Hepatocyte (in vitro differentiated cells): Measurements from ENCODE around the gene ULK1. TPM values are rescaled to one million over a fixed set of nuclear protein-coding genes. Genes with fewer than 3 reads are reported as not detected.

ENCODE experiments used
- DNase-seq: peaks from one replicate; pipeline ENCODE4 v3.0.0-alpha.2; 2016; ENCODE audit warnings: low spot score
- H2AFZ ChIP-seq: fragments of 200-600 bp; sonication (generic); 2 replicates; pipeline ENCODE4 v1.6.0; 2016; ENCODE audit warnings: antibody characterized with exemption, mild to moderate bottlenecking
- H3K27ac ChIP-seq: fragments of 200-600 bp; sonication (generic); 2 replicates; pipeline ENCODE4 v1.5.1; 2016; ENCODE audit warnings: mild to moderate bottlenecking
- H3K27me3 ChIP-seq: fragments of 200-600 bp; sonication (generic); 2 replicates; pipeline ENCODE4 v1.6.1; 2016
- H3K36me3 ChIP-seq: fragments of 200-600 bp; sonication (generic); replicated peaks from 2 replicates; pipeline ENCODE4 v1.5.1; 2016; ENCODE audit warnings: low read depth; ENCODE audit not compliant: insufficient read depth
- H3K4me1 ChIP-seq: fragments of 200-600 bp; sonication (generic); 2 replicates; pipeline ENCODE4 v1.5.1; 2016; ENCODE audit warnings: mild to moderate bottlenecking, moderate library complexity; ENCODE audit not compliant: insufficient read depth
- H3K4me2 ChIP-seq: fragments of 200-600 bp; sonication (generic); 2 replicates; pipeline ENCODE4 v1.6.0; 2016
- H3K4me3 ChIP-seq: fragments of 200-600 bp; sonication (generic); 2 replicates; pipeline ENCODE4 v1.5.1; 2016; ENCODE audit warnings: mild to moderate bottlenecking
- H3K79me2 ChIP-seq: fragments of 200-600 bp; sonication (generic); 2 replicates; pipeline ENCODE4 v1.6.0; 2017; ENCODE audit warnings: mild to moderate bottlenecking
- H3K9me2 ChIP-seq: fragments of 200-600 bp; sonication (generic); replicated peaks from 2 replicates; pipeline ENCODE4 v1.6.0; 2017; ENCODE audit warnings: mild to moderate bottlenecking; ENCODE audit not compliant: insufficient read depth
- H3K9me3 ChIP-seq: fragments of 200-600 bp; sonication (generic); 2 replicates; pipeline ENCODE4 v1.5.1; 2016; ENCODE audit warnings: low read depth, mild to moderate bottlenecking
- H4K20me1 ChIP-seq: fragments of 200-600 bp; sonication (generic); 2 replicates; pipeline ENCODE4 v1.6.0; 2016; ENCODE audit warnings: mild to moderate bottlenecking; ENCODE audit not compliant: insufficient read depth, poor library complexity, severe bottlenecking
- CTCF ChIP-seq: fragments of 200-600 bp; sonication (generic); IDR thresholded peaks from 2 replicates; pipeline ENCODE4 v1.5.1; 2016; ENCODE audit warnings: antibody characterized with exemption, mild to moderate bottlenecking; ENCODE audit not compliant: poor library complexity
- EZH2 ChIP-seq: fragments of 200-600 bp; sonication (generic); IDR thresholded peaks from 2 replicates; pipeline ENCODE4 v1.6.1; 2016; ENCODE audit warnings: antibody characterized with exemption, mild to moderate bottlenecking, borderline replicate concordance
- EZH2phosphoT487 ChIP-seq: fragments of 200-600 bp; sonication (generic); IDR thresholded peaks from one replicate; pipeline ENCODE4 v1.6.1; 2018; ENCODE audit warnings: antibody characterized with exemption, mild to moderate bottlenecking, low read depth, moderate library complexity; ENCODE audit not compliant: unreplicated experiment, severe bottlenecking
- WGBS: methylation state at CpG from one replicate; pipeline ENCODE4 v1.1.6; 2016; ENCODE audit warnings: low lambda C conversion rate; ENCODE audit errors: missing lambda C conversion rate; 5-methylcytosine and 5-hydroxymethylcytosine counted together
- polyA plus RNA-seq: library from polyadenylated mRNA; unstranded; fragments of >200 nt; fragmentation: Nextera tagmentation; extraction: Ambion mirVana; gene quantifications from 2 replicates; pipeline ENCODE4 v1.2.1, GENCODE V29; 2016
- total RNA-seq: library from RNA; depleted of rRNA; stranded (reverse); fragments of >200 nt; gene quantifications from 2 replicates; pipeline ENCODE4 v1.2.3, GENCODE V29; 2014

ULK1 gene
- total and polyA plus RNA-seq, 2 experiments from 2014 or later = 9.4 to 11.0 TPM

DNA sequence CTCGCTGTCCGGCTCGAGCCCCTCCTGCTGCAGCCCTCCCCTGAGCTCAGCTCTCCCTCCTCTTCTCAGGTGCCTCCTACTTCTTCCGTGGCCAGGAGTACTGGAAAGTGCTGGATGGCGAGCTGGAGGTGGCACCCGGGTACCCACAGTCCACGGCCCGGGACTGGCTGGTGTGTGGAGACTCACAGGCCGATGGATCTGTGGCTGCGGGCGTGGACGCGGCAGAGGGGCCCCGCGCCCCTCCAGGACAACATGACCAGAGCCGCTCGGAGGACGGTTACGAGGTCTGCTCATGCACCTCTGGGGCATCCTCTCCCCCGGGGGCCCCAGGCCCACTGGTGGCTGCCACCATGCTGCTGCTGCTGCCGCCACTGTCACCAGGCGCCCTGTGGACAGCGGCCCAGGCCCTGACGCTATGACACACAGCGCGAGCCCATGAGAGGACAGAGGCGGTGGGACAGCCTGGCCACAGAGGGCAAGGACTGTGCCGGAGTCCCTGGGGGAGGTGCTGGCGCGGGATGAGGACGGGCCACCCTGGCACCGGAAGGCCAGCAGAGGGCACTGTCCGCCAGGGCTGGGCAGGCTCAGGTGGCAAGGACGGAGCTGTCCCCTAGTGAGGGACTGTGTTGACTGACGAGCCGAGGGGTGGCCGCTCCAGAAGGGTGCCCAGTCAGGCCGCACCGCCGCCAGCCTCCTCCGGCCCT, 43.4 kb upstream of the ULK1 start:
- no peaks in the 10 kb centered on the region for H4K20me1 ChIP-seq
- no peak overlapping the region for H3K4me2 ChIP-seq
- H3K9me2 ChIP-seq = no peaks in the 10 kb centered on the region
- peak; percentile 63 for DNase-seq
- H3K27me3 ChIP-seq = no peaks in the 10 kb centered on the region
- no peaks in the 10 kb centered on the region for H3K9me3 ChIP-seq
- no peak overlapping the region for H2AFZ ChIP-seq
- no peaks in the 10 kb centered on the region for H3K36me3 ChIP-seq
- no peaks in the 10 kb centered on the region for H3K79me2 ChIP-seq
- WGBS = 90% methylated on average over 32 of the region's 41 CpGs
- no peaks in the 10 kb centered on the region for H3K4me1 ChIP-seq
- no peak overlapping the region for H3K4me3 ChIP-seq
- TF ChIP-seq EZH2 = no peak
- peak; percentile 56 for TF ChIP-seq CTCF
- TF ChIP-seq EZH2phosphoT487 = no peak
- H3K27ac ChIP-seq = no peak overlapping the region

- Histone ChIP-seq H3K27ac (no peak overlapping the region), H3K9me3 (no peaks in the 10 kb centered on the region), H3K79me2 (no peaks in the 10 kb centered on the region), H2AFZ (no peak overlapping the region), H3K27me3 (no peaks in the 10 kb centered on the region), H3K36me3 (no peaks in the 10 kb centered on the region), H3K4me3 (no peak overlapping the region), H4K20me1 (no peaks in the 10 kb centered on the region), H3K9me2 (no peaks in the 10 kb centered on the region), H3K4me2 (no peak overlapping the region), H3K4me1 (no peaks in the 10 kb centered on the region)
- no peak for TF ChIP-seq EZH2phosphoT487
- TF ChIP-seq CTCF = no peak
- no peak for TF ChIP-seq EZH2
- 96% methylated on average over 29 of the region's 37 CpGs for WGBS
- no peak for DNase-seq
Measured at GRCh38 chr12:131851741-131852550, 42.5 kb upstream of the ULK1 start.

GRCh38 chr12:131852551-131853299, 41.7 kb upstream of the ULK1 start:
- 85% methylated on average over 22 of the region's 24 CpGs for WGBS
- H2AFZ ChIP-seq = no peak overlapping the region
- H3K36me3 ChIP-seq = no peaks in the 10 kb centered on the region
- H3K27me3 ChIP-seq = no peaks in the 10 kb centered on the region
- H3K4me3 ChIP-seq = no peak overlapping the region
- H3K9me3 ChIP-seq = no peaks in the 10 kb centered on the region
- H3K4me2 ChIP-seq = no peak overlapping the region
- H4K20me1 ChIP-seq = no peaks in the 10 kb centered on the region
- H3K79me2 ChIP-seq = no peaks in the 10 kb centered on the region
- no peaks in the 10 kb centered on the region for H3K4me1 ChIP-seq
- H3K9me2 ChIP-seq = no peaks in the 10 kb centered on the region
- H3K27ac ChIP-seq = no peak overlapping the region
- TF ChIP-seq CTCF = no peak
- no peak for TF ChIP-seq EZH2
- TF ChIP-seq EZH2phosphoT487 = no peak
- DNase-seq = no peak
